ENCODE data around the gene RNASET2.
"Not testable (repeated sequence)": the region's sequence is repeated elsewhere in the genome, so short reads cannot be mapped to it uniquely, and the experiment has no call there.

Gene RNASET2

DNA sequence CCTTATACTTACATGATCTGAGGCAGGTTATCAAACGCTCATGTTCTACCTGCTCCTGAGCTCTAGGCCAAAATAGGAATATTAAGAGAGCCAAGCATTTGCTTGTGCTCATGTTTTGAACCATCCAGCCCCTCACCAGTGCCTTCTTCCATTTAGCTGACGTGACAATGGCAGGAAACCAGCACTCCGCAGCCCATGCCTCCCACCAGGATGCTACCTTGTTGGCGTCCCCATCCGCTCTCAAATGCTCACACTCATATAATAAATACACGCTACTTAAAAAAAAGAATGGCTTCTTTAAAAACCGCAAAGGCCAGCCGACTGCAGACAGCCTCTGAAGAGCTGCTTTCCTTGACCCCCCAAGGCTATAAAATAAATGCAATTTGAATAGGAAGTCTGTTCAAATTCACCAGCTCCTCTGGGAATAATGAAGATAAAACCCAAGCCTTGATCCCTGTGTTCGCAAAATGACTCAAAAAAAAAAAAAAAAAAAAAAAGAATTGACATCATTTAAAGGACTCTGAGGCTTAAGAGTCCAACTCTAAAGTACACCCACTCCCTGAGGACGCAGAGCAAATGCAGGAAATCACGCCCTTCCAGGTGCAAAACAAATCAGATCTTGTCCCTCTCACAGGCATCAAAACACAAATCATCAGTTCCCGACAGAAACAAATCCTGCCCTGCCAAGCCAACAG is 29.0 kb downstream of the RNASET2 start:
- no peak for DNase-seq (ENCODE audit: low read depth)

DNA sequence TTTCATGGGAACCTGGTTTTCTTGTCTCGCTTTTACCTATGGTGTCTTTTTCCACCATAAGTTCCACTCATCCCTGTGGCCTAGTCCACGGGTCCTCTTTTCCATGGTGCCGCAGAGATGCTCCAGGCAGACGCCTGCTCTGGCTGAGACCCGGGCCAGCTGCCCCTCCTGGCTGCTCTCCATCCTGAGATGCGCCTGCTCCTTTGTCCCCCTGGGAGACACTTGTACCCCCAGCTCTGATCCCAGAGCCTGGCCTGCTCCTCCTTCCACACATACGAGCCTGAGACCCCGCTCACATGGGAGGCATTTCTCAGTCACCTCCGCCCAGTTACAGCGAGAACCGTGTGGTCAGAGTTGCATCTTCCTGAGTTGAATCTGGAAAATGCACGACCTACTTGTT is 29.6 kb downstream of the RNASET2 start:
- DNase-seq (ENCODE audit: low read depth), result no peak

DNA sequence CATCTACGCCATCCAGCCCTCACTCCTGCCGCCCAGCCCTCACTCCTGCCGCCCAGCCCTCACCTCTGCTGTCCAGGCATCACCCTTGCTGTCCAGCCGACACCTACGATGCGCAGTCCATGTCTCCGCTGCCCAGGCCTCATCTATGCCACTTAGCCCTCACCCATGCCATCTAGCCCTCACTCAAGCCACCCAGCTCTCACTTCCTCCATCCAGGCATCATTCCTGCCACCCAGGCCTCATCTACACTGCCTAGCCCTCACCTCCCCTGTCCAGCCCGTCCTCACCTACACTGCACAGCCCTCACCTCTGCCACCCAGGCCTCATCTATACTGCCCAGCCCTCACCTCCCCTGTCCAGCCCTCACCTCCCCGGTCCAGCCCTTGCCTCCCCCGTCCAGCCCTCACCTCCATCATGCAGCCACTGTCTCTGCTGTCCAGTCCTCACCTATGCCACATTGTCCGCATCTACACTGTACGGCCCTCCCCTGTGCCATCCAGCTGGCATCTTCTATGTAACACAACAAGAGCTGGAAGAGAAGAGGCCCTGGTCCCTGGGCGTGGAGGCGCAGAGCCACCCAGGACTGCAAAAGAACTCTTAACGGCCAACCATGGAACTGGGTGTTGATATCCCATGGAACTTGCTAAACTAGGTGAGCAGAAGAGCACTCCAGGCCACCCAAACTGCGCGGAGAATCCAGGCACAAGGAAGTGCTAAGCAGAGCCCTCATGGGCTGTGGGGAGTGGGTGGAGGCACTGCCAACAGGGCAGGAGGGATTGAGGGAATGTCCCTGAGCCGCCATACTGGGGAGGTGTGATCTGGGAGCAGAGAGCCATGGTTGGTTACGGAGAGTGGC is 31.0 kb downstream of the RNASET2 start:
- DNase-seq (ENCODE audit: low read depth), result no peak

DNA sequence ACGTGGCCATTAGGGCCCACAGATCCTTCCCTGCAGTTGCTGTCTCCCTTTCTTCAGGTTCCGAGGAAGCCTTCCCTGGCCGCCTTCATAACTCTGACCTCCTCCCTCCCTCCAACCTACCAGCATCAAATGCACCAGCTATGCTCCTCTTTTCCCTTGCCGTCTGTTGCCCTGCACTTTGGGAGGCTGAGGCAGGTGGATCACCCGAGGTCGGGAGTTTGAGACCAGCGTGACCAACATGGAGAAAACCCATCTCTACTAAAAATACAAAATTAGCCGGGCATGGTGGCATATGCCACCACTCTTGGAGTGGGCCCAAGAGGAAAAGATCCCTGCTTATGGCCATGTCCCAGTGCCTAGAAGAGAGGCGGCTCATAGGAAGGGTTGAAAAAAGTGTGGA is 31.8 kb downstream of the RNASET2 start:
- no peak for DNase-seq (ENCODE audit: low read depth)

DNA sequence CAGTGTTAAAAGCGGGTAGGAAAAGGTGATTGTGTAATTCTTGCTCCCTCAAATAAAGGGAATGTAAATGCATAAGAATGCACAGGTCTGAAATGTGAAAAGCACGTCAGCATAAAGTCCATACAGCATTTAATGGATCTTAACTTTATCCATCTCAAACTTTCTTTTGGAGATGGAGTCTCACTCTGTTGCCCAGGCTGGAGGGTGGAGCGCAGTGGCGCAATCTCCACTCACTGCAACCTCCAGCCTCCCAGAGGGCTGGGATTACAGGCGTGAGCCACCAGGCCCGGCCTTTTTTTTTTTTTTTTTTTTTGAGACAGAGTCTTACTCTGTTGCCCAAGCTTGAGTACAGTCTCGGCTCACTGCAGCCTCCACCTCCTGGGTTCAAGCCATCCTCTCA is 33.4 kb downstream of the RNASET2 start:
- DNase-seq (ENCODE audit: low read depth), result no peak

DNA sequence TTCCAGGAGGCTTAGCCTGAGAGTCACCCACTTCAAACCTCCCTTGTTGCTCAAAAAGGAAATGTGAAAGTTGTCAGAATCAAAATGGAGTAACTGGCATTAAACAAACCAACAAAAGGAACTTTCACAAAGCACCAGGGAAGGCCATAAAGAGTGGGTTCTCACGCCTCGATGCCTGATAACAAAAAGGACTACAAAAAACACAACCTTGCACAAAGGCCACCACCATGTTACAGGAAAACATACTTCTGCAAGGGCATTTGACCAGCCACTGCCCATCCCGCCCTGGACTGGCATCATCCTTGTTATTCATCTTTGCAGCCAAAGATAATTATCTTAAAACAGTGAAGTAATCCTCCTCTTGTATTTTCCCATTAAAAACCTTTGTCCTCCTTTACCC is 34.8 kb downstream of the RNASET2 start:
- no peak for DNase-seq (ENCODE audit: low read depth)

DNA sequence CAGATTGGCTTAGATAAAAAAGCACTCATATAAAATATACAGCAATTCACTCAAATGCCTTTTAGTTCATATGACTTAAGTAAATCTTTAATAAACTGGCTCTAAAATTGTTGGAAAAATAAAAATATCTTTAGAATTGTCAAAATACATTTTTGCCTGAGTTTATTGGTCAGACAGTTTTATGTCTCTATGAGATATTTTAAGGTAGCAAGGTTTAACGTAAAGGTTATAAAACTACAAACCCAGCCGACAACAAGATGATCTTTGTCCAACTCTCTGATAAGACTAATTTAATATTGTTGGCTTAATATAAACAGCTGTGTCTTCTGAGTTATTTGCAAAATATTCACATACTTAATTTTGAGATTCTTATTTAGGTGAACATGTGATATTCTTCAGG is 39.5 kb downstream of the RNASET2 start:
- DNase-seq (ENCODE audit: low read depth), result no peak

DNA sequence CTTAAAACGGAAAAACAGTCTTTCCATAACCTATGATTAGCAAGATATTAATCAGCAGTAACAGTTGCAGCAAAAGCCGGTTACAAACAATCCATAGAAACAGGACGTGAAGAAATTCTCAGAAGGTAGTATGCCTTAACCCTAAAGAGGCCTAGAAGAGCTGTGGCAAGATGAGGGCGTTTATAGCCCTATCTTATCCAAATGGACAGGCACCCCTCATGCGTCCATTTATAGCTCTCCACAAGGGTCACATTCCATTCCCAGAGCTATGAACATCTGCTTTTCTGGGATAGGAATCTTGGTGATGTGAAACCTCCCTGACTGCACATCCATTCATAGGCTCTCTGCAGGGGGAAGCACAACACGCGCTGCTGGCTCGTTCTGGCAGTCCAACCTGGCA is 40.9 kb downstream of the RNASET2 start:
- DNase-seq (ENCODE audit: low read depth), result not testable (repeated sequence)

DNA sequence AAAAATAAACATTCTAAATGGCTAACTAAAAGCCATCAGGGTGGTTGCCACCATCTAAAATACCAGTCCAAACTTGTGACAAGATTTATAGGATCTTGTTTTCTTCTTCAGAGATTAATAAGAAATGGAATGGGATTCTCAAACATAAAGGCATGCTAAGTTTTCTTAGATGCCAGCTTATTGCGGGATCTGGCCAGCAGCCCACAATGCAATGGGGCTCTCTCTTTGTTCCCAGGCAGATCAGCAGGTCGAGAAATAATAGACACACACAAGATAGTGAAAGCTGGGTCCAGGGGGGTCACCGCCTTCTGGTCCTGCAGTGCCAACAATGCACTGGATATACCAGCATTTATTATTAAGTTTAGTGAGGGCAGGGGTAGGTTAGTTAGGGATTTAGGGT is 41.4 kb downstream of the RNASET2 start:
- not testable (repeated sequence) for DNase-seq (ENCODE audit: low read depth)

DNA sequence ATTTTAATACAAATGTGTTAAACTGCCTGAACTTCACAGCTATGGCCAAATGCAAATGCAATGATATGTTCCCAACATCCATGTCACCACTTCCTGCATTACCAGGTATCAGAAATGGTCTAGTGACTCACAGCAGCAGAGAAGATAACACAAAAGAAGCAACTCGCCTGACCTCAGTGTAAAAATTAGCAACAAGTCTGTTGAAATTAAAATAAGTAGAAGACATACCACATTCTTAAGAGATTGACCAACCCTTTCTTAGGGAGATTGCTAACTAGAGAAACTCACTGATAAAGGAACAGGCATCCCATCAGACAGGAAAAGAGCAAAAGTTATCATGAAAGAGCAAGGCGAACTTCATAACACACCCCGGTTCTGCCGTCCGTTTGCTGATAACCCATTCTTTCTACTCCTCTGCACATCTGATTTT is 45.1 kb downstream of the RNASET2 start:
- no peak for DNase-seq (ENCODE audit: low read depth)

DNA sequence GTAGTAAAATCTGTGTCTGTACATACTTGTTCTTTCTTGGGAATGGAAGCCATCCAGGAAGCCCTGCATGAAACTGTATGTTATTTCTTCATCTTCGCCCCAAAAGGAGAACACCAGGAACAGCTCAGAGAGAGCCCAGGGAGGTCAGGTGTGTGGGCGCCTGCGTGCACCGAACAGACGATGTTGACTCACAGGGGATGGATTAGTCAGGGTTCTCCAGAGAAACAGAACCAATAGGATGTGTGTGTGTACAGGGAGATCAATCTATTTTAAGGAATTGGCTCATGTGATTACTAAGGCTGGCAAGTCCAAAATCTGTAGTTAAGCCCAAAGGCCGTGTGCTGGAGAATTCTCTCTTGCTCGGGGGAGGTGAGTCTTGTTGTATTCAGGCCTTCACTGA is 45.7 kb downstream of the RNASET2 start:
- no peak for DNase-seq (ENCODE audit: low read depth)

DNA sequence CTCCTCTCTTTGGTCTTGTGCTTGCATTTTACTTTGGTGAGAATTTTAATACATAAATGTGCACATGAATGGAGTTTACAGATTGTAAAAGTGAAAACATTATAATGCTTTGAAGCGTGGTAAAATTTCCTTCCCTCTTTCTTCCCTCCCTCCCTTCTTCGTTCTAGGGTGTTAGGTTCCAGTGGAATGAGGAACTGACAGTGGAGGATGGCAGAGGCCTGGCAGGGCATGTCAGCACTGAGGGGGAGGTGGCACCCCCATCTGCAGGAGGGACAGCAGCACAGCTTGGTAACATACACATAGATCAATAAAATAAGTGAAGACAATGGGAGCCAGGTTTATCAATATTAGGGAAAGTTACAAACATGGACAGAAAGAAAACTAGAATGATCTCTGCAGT is 47.5 kb downstream of the RNASET2 start:
- DNase-seq (ENCODE audit: low read depth), result no peak

DNA sequence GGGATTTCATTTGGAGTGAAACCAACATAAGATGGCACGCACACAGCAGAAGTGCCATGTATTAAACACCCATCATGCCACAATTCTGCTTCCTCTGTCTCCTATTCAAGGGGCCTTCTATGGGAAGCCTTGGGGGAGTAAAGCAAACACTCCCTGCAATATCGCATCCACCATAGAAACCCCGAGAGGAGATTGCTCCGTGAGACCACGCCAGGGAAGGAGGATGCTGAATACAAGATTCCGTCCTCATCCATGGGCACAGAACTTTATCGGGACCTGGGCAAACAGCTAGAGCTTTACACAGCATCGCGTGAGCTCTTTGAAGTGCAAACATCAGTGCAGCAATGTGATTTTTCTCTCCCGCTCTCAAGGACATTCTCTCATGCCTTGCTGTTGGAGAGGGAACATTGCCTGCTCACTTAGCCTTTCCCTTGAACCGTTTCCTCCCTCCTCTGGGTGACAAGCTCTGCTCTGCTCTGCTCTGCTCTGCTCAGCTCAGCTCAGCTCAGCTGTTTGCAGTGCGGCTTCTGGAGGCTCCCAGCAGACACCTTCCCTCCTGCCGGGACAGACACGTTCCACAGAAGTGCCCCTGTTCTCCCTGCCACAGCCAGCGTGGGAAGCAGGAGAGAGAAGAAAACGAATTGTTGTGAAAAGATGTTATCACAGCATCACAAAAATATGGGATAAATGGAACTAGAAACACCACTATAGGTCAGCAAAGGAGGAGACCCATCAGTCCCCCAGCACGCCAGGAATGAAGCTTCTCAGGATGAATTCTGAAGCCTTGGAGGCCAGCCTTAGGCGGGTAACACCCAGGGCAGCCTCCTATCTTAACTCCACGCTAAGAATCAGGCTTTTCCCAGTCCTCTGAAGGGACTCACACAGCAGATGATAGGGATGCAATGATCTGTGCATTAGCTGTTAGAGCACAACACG is 48.2 kb downstream of the RNASET2 start:
- no peak for DNase-seq (ENCODE audit: low read depth)

DNA sequence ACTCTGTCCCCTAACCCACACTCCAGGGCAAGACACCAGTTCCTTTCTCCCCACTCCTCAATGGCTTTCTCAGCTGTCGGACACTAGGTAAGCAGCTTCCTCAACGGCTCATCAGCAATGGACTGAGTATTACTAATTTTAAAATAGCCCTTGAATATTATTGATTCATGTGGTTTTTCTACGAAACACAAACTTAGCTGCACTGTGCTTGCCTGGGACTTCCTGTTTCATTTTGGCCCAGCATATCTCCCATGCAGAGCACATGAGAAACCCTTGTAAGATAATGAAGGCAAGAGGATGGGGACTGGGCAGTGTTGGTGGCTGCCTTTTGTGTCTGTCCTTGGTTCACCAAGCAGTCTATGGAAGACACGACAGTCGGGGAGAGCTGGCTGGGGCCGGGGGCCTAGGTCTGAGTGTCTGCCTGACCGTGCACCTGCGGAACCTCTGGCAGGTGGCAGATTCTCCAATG is 48.9 kb downstream of the RNASET2 start:
- no peak for DNase-seq (ENCODE audit: low read depth)

DNA sequence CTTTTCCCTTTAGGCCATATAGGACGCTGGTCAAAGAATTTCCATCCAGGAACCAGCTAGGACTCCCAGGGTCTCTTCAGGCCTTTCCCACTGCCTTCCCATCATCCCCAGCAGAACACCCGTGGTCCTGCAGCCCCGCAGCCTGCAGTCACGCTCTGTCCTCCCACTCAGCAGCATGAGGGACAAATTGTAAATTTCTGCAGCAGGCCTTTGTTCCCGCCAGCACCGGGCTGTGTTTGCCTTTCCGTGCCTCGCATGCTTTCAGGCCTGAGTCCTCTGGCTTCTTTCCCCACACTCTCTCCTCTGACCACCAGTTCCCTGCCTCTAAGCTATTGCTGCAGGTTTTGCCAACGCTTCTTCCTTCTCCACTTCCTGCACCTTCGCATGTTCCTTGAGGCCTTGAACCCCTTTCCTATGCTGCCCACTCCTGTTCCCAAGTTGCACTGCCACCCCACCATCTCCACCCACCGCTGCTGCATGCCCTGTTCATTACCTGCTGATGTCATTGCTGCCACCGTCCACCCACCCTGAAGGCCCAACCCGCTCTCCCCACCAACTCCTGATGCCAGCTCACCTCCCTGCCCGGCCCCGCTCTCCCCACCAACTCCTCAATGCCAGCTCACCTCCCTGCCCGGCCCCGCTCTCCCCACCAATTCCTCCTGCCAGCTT is 49.8 kb downstream of the RNASET2 start:
- no peak for DNase-seq (ENCODE audit: low read depth)

DNA sequence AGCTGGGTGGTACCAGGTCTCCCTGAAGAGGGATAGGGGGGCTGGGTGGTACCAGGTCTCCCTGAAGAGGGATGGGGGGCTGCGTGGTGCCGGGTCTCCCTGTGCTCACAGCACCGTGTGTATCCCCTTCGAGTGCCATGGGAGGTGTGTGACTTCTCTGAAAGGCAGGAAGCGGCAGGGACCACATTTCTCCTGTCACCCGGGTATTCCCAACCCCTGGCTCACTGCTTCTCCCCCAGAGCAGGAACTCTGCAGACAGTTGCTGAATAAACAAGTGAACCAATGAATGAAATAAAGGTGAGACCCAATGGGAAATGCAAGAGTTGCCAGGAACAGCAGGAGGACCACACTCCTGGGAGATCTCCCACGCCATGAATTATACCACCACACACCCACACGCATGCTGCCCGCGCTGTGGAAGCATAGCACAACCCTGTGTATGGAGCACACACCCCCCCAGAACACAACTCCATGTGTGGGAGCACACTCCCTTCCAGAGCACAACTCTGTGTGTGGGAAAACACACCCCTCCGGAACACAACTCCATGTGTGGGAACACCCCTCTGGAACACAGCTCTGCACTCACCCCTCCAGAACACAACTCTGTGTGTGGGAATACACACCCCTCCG is 50.7 kb downstream of the RNASET2 start:
- no peak for DNase-seq (ENCODE audit: low read depth)

DNA sequence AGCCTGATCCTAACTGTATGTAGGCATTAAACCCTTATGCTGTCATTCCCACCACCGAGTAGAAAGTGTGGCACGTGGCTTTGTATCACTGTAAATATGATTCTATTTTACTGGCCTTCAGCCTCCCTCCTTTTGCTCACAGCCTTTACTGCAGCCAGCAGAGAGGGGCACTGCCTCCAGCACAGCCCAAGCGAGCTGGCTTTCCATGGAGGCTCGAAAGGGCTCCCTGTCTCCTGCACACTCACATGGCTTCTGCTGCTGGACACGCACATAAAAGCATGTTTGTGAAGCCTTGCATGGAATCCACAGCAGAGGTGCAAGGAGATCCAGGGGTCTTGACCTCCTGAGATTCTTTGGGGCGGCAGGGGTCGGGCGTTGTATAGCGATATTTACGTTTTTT is 51.3 kb downstream of the RNASET2 start:
- no peak for DNase-seq (ENCODE audit: low read depth)

DNA sequence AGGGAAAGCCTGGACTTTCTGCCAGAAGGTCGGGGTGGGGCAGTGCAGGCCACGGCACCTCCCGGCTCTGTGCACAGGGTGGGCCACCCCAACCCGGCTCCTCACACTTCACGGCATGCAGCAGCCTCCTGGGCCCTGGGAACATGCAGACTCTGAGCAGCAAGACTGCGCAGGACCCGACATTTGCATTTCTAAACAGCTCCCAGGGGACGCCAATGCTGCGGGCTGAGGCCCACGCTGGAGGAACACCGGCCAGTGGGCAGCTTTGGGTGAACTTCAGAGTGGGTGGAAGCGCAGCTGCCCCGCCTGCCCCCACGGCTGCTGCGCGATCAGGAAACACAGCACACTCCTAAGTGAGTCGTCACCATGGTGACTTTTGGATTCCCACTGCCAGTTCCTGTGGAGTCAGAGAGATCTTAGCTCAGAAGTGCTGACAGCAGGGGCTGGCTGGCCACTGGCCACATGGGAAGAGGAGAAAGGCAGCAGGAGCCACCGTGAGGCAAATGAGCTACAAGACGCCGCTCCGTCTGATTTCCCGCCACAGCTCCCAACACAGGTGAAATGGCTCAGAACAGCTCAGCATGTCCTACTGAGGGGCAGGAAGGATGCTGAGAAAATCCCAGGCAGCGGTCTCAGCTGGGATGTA is 52.1 kb downstream of the RNASET2 start:
- DNase-seq (ENCODE audit: low read depth), result no peak

DNA sequence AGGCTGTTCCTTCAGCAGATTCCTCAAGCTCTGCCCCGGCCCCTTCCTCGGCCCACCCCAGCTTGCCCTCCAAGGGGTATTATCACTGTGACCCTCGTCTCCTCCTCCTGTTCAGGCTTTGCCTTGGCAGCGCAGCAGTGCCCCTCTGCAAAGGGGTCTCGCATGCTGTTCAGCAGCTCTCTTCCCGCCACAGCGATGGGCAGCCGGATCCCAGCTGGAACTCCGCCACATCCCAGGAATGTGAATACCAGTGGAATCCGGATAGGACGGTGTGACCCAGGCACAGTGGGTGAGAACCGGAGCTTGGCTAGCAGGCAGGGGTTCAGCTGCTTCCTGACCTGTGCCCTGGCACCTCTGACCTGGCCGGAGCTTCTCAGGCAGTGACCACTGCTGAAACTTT is 52.9 kb downstream of the RNASET2 start:
- DNase-seq (ENCODE audit: low read depth), result no peak

DNA sequence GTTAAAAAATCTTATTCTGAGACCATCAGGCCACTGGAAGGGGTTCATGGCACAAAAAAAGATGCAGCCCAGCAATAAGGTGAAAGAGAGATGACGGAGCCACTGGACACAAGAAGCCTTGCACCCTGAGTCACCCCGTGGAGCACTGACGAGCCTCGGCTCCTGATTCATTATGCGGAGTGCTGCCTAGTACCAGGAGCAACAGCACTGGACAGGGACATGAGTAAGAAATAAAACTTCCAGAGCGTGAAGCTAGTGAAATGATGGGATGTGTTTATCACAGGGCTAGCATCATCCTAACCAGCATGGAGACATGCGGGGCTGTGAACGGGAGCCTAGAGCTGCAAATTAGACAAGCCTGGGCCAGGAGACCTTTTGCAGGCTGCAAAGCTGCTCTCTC is 53.3 kb downstream of the RNASET2 start:
- DNase-seq (ENCODE audit: low read depth), result no peak
